K562 (cell line): ENCODE results near the gene MATR3. TPM values are rescaled to one million over a fixed set of nuclear protein-coding genes. Genes with fewer than 3 reads are reported as not detected.

Source experiments
- CREB3 ChIP-seq: fragments of 450-650 bp; conservative IDR thresholded peaks from 2 replicates; pipeline ENCODE4 v1.6.1; 2016; ENCODE audit warnings: missing genetic modification characterization, low read depth, mild to moderate bottlenecking, missing compliant biosample characterization, moderate library complexity
- CTBP1 ChIP-seq: fragments of 450-650 bp; IDR thresholded peaks from 2 replicates; pipeline ENCODE4 v1.6.1; 2016; ENCODE audit warnings: borderline replicate concordance
- DACH1 ChIP-seq: fragments of 450-650 bp; IDR thresholded peaks from 2 replicates; pipeline ENCODE4 v1.6.1; 2018; ENCODE audit not compliant: partially characterized antibody
- FOXA3 ChIP-seq, 2 experiments: fragments of 450-650 bp in 1 of 2; sonication (generic) in 1 of 2; formaldehyde crosslinking; IDR thresholded peaks in 1 of 2; conservative IDR thresholded peaks in 1 of 2; 2 replicates each; pipeline versions ENCODE4 v1.4.0 to v1.8.0; 2020 to 2022; ENCODE audit warnings: mild to moderate bottlenecking in 2 of 2, missing genetic modification reagents in 1 of 2
- HCFC1 ChIP-seq: IDR thresholded peaks from 2 replicates; pipeline ENCODE4 v1.6.1; 2012; ENCODE audit warnings: low read depth, low read length, improper control_type of control experiment
- KAT2B ChIP-seq: IDR thresholded peaks from one replicate; pipeline ENCODE4 v1.6.1; 2012; ENCODE audit warnings: low read depth, mild to moderate bottlenecking, control low read depth, inconsistent platforms, low read length, moderate library complexity
- KLF1 ChIP-seq: fragments of 450-650 bp; IDR thresholded peaks from 2 replicates; pipeline ENCODE4 v1.6.1; 2016; ENCODE audit warnings: missing genetic modification characterization, missing compliant biosample characterization
- MBD2 ChIP-seq: sonication (generic); IDR thresholded peaks from 2 replicates; pipeline ENCODE4 v1.6.1; 2016; ENCODE audit warnings: low read depth, borderline replicate concordance
- NBN ChIP-seq: fragments of 450-650 bp; IDR thresholded peaks from 2 replicates; pipeline ENCODE4 v1.6.1; 2016; ENCODE audit warnings: low read depth, mild to moderate bottlenecking
- NFYB ChIP-seq: IDR thresholded peaks from 2 replicates; pipeline ENCODE4 v1.6.1; 2011; ENCODE audit warnings: mild to moderate bottlenecking, moderate library complexity; ENCODE audit not compliant: insufficient read length; ENCODE audit errors: extremely low read depth
- PHF8 ChIP-seq: fragments of 200-600 bp; sonication (generic); IDR thresholded peaks from 2 replicates; pipeline ENCODE4 v1.6.1; 2012; ENCODE audit warnings: mixed run types, mild to moderate bottlenecking, inconsistent platforms, low read length, moderate library complexity, borderline replicate concordance
- SMARCA4 ChIP-seq: fragments of 450-650 bp; IDR thresholded peaks from 2 replicates; pipeline ENCODE4 v1.6.1; 2016
- THRB ChIP-seq: fragments of 450-650 bp; formaldehyde crosslinking; conservative IDR thresholded peaks from 2 replicates; pipeline ENCODE4 v1.4.0; 2022; ENCODE audit warnings: mild to moderate bottlenecking, missing genetic modification characterization
- TRIM24 ChIP-seq, 2 experiments: fragments of 450-650 bp; IDR thresholded peaks; 2 replicates each; pipeline ENCODE4 v1.6.1; 2016
- UBTF ChIP-seq, 2 experiments: IDR thresholded peaks; 2 replicates each; pipeline ENCODE4 v1.6.1; 2012; ENCODE audit warnings: improper control_type of control experiment in 2 of 2, low read depth in 2 of 2, low read length in 2 of 2, borderline replicate concordance in 1 of 2
- XRCC4 ChIP-seq: IDR thresholded peaks from one replicate; pipeline ENCODE4 v1.6.1; 2011; ENCODE audit not compliant: insufficient read depth, insufficient read length; ENCODE audit errors: extremely low read depth
- ZNF24 ChIP-seq: fragments of 450-650 bp; IDR thresholded peaks from 2 replicates; pipeline ENCODE4 v1.6.1; 2016
- ZNF263 ChIP-seq: sonication (generic); formaldehyde crosslinking; IDR thresholded peaks from 2 replicates; pipeline ENCODE4 v1.8.0; 2022; ENCODE audit warnings: mild to moderate bottlenecking, missing genetic modification reagents, borderline replicate concordance
- ZNF445 ChIP-seq: fragments of 250-450 bp; sonication (Bioruptor Pico); IDR thresholded peaks from 2 replicates; pipeline ENCODE4 v1.4.0; 2020; ENCODE audit warnings: low read depth, mild to moderate bottlenecking, moderate library complexity
- ZNF586 ChIP-seq: fragments of 450-650 bp; formaldehyde crosslinking; conservative IDR thresholded peaks from 2 replicates; pipeline ENCODE4 v1.4.0; 2020; ENCODE audit warnings: mild to moderate bottlenecking, moderate library complexity
- ZNF707 ChIP-seq: fragments of 250-450 bp; sonication (Bioruptor Pico); conservative IDR thresholded peaks from 2 replicates; pipeline ENCODE4 v1.8.0; 2022; ENCODE audit warnings: inconsistent platforms, mild to moderate bottlenecking, moderate library complexity
- ZNF717 ChIP-seq: fragments of 250-450 bp; sonication (Bioruptor Pico); IDR thresholded peaks from 2 replicates; pipeline ENCODE4 v1.5.0; 2021
- ZNF76 ChIP-seq: fragments of 250-450 bp; sonication (Bioruptor Pico); IDR thresholded peaks from 2 replicates; pipeline ENCODE4 v1.4.0; 2020; ENCODE audit warnings: mild to moderate bottlenecking, moderate library complexity, borderline replicate concordance
- ZNF830 ChIP-seq: fragments of 250-450 bp; sonication (Bioruptor Pico); IDR thresholded peaks from 2 replicates; pipeline ENCODE4 v1.5.0; 2021; ENCODE audit warnings: mild to moderate bottlenecking
- polyA plus RNA-seq, 8 experiments: library from polyadenylated mRNA; depleted of rRNA in 4 of 8; stranded (reverse) in 5 of 8; unstranded in 3 of 8; fragments of >200 nt; fragmentation: Nextera tagmentation in 2 of 8; fragmentation: Illumina TruSeq in 1 of 8; extraction: Ambion mirVana in 2 of 8; extraction: Trizol in 1 of 8; gene quantifications; 2 replicates each; pipeline versions ENCODE4 v1.2.1 to v1.2.3, GENCODE V29; 2011 to 2014; ENCODE audit warnings: inconsistent platforms in 1 of 8, missing spikeins in 1 of 8
- total RNA-seq, 7 experiments: library from RNA; depleted of rRNA in 6 of 7; stranded (reverse); fragments of >200 nt in 6 of 7; fragmentation: Illumina TruSeq in 2 of 7; extraction: Trizol in 2 of 7; gene quantifications; 2 replicates each; pipeline versions ENCODE4 v1.2.1 to v1.2.3, GENCODE V29; 2011 to 2021; ENCODE audit warnings: low replicate concordance in 1 of 7

Gene MATR3
- total and polyA plus RNA-seq, 9 of the 15 experiments (the other 6 are each of a cell fraction or from before 2014, with no cell fraction given) = 150 to 425 (median 263) TPM

GRCh38 chr5:139273572-139274289, 19.8 kb upstream of the MATR3 start (continued):
- TF ChIP-seq MBD2 (0 out of 2 replicates have a peak, but pooled peaks have one; percentile 38), ZNF263 (no peak), ZNF445 (no peak), ZNF830 (CRISPR knock-in tag) (no peak), ZNF717 (CRISPR knock-in tag) (no peak), PHF8 (peak; percentile 73), NBN (no peak; the same call in 1 of the 2 replicates), ZNF707 (CRISPR knock-in tag) (no peak), ZNF586 (CRISPR knock-in tag) (no peak), CREB3 (tag) (no peak; the same call in 1 of the 2 replicates), FOXA3 (CRISPR knock-in tag; conservative IDR thresholded peaks at IDR 0.05 in 1 of 2, IDR thresholded peaks at IDR 0.05 in 1 of 2) (no peak), DACH1 (peak; percentile 32), UBTF (IDR thresholded peaks at IDR 0.05; ENCODE audit: borderline replicate concordance in 1 of 2, low read depth in 2 of 2, low read length in 2 of 2) (no peak; a peak in 1 of 4 replicates), ZNF76 (CRISPR knock-in tag) (no peak), NFYB (no peak), CTBP1 (peak; percentile 43; the same call in 1 of the 2 replicates), THRB (CRISPR knock-in tag) (no peak), KAT2B (no peak), HCFC1 (0 out of 2 replicates have a peak, but pooled peaks have one; percentile 9), ZNF24 (peak; percentile 58; the same call in 1 of the 2 replicates), SMARCA4 (peak; percentile 56; the same call in 1 of the 2 replicates), XRCC4 (no peak), KLF1 (tag) (0 out of 2 replicates have a peak, but pooled peaks have one; percentile 43), TRIM24 (IDR thresholded peaks at IDR 0.05) (no peak; a peak in 1 of 4 replicates)
